ENCODE measurements around the gene MYPN. TPM values are rescaled to one million over a fixed set of nuclear protein-coding genes. Genes with fewer than 3 reads are reported as not detected.
A peak's percentile ranks its signal among the peaks of the same experiment; 100 is the strongest.

Gene MYPN
- total RNA-seq, 1 donor: 1.8 TPM

DNA sequence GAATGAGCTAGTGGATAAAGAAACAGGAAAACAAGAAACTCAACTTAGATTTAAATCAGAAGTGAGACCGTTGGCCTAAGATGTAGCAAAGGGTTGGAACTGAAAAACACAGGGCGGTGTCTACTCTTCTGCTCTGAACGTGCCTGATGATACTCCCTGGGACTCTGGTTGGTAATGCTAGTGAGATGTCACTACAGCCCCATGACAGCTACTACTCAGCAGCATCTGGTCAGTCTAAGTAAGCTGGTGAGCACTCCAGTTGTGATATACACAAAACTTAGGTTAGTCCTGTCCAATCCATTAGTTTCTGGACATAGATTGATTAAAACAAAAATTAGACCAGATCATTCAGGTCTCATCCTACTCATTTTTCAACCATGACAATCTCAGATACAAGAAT lies 15.4 kb downstream of the MYPN start:
- Histone ChIP-seq H3K9me3 (ENCODE audit: low read depth, low read length) (no peaks in the 10 kb centered on the region), H2AFZ (ENCODE audit: low read length) (peak overlapping the region; percentile 5), H3K4me1 (ENCODE audit: insufficient read depth, low read length) (peaks cover 18% of the 10 kb centered on the region), H3K27me3 (ENCODE audit: insufficient read depth, low read length) (no peaks in the 10 kb centered on the region), H3K4me2 (ENCODE audit: insufficient read depth, low read length) (no peak overlapping the region), H3K27ac (ENCODE audit: low read depth, low read length) (no peak overlapping the region), H3K4me3 (ENCODE audit: insufficient read depth, low read length) (no peak overlapping the region), H3K36me3 (ENCODE audit: insufficient read depth, low read length) (peaks cover 12% of the 10 kb centered on the region), H3K79me2 (ENCODE audit: insufficient read depth, low read length) (peaks cover 50% of the 10 kb centered on the region), H4K20me1 (ENCODE audit: insufficient read depth, low read length) (no peaks in the 10 kb centered on the region)
- TF ChIP-seq CTCF (IDR thresholded peaks at IDR 0.05; ENCODE audit: extremely low read depth, low read depth, low read length): no peak
- peak; percentile 62 for DNase-seq (ENCODE audit: insufficient read length, low spot score, missing footprints)

DNA sequence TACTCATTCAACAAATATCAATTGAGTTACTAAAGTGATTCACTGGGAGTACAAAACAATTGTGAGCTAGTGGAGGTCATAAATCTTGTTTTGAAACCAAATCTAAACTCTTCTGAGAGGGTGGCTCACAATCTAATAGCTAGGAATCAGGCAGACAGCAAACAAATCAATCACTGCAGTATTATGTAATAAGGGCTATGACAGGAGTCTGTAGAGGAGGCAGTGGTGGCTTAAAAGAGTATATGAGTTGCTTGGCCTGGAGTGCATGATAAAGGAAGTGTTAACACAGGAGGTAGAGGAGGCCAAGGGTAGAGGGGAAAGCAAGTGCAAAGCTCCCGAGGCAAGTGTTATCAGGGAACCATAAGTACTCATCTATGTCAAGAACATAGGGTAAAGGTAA lies 16.5 kb downstream of the MYPN start:
- H3K79me2 ChIP-seq (ENCODE audit: insufficient read depth, low read length): peaks cover 51% of the 10 kb centered on the region
- H3K27ac ChIP-seq (ENCODE audit: low read depth, low read length): no peak overlapping the region
- no peak overlapping the region for H3K4me3 ChIP-seq (ENCODE audit: insufficient read depth, low read length)
- no peak overlapping the region for H3K4me2 ChIP-seq (ENCODE audit: insufficient read depth, low read length)
- H3K27me3 ChIP-seq (ENCODE audit: insufficient read depth, low read length): no peaks in the 10 kb centered on the region
- H3K9me3 ChIP-seq (ENCODE audit: low read depth, low read length): no peaks in the 10 kb centered on the region
- TF ChIP-seq CTCF (IDR thresholded peaks at IDR 0.05; ENCODE audit: extremely low read depth, low read depth, low read length): no peak
- peaks cover 12% of the 10 kb centered on the region for H3K36me3 ChIP-seq (ENCODE audit: insufficient read depth, low read length)
- H4K20me1 ChIP-seq (ENCODE audit: insufficient read depth, low read length): no peaks in the 10 kb centered on the region
- no peak for DNase-seq (ENCODE audit: insufficient read length, low spot score, missing footprints)
- peaks cover 18% of the 10 kb centered on the region for H3K4me1 ChIP-seq (ENCODE audit: insufficient read depth, low read length)
- H2AFZ ChIP-seq (ENCODE audit: low read length): no peak overlapping the region

DNA sequence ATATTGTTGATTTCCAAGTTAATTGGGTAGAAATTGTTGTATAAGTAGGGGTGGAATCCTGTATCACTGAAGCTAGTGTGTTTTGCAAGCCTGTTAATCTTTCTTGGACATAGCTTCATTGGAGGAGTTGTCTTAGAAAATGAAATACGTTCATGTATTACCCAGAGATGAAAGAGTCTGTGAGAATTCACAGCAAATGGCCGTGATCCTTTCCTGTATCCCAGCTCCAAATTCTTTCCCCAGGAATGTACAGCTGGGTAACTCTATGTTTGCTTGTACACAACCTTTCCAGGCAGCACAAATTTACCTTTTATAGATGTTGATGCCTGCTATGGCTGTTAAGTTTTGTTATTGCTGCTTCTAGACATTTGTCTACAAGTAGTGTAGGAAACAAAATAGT lies 18.7 kb downstream of the MYPN start:
- Histone ChIP-seq H2AFZ (ENCODE audit: low read length) (peak overlapping the region; percentile 64), H3K27ac (ENCODE audit: low read depth, low read length) (peak overlapping the region; percentile 29), H3K79me2 (ENCODE audit: insufficient read depth, low read length) (peaks cover 49% of the 10 kb centered on the region)

GRCh38 chr10:68132391-68132790 lies 23.1 kb downstream of the MYPN start:
- Histone ChIP-seq H3K4me3 (ENCODE audit: insufficient read depth, low read length) (no peak overlapping the region), H3K27me3 (ENCODE audit: insufficient read depth, low read length) (no peaks in the 10 kb centered on the region), H3K79me2 (ENCODE audit: insufficient read depth, low read length) (peaks cover 30% of the 10 kb centered on the region), H3K4me1 (ENCODE audit: insufficient read depth, low read length) (peaks cover 41% of the 10 kb centered on the region), H3K9me3 (ENCODE audit: low read depth, low read length) (no peaks in the 10 kb centered on the region), H3K36me3 (ENCODE audit: insufficient read depth, low read length) (no peaks in the 10 kb centered on the region), H3K27ac (ENCODE audit: low read depth, low read length) (peak overlapping the region; percentile 99), H2AFZ (ENCODE audit: low read length) (no peak overlapping the region), H3K4me2 (ENCODE audit: insufficient read depth, low read length) (no peak overlapping the region), H4K20me1 (ENCODE audit: insufficient read depth, low read length) (no peaks in the 10 kb centered on the region)
- no peak for DNase-seq (ENCODE audit: insufficient read length, low spot score, missing footprints)
- TF ChIP-seq CTCF (IDR thresholded peaks at IDR 0.05; ENCODE audit: extremely low read depth, low read depth, low read length): no peak

More for the DNA sequence above, 18.7 kb downstream of the MYPN start:
- TF ChIP-seq CTCF (IDR thresholded peaks at IDR 0.05; ENCODE audit: extremely low read depth, low read depth, low read length): no peak
- Histone ChIP-seq H3K9me3 (ENCODE audit: low read depth, low read length) (no peaks in the 10 kb centered on the region), H3K36me3 (ENCODE audit: insufficient read depth, low read length) (no peaks in the 10 kb centered on the region), H3K27me3 (ENCODE audit: insufficient read depth, low read length) (no peaks in the 10 kb centered on the region), H3K4me3 (ENCODE audit: insufficient read depth, low read length) (no peak overlapping the region), H4K20me1 (ENCODE audit: insufficient read depth, low read length) (no peaks in the 10 kb centered on the region), H3K4me2 (ENCODE audit: insufficient read depth, low read length) (no peak overlapping the region), H3K4me1 (ENCODE audit: insufficient read depth, low read length) (peaks cover 6% of the 10 kb centered on the region)
- DNase-seq (ENCODE audit: insufficient read length, low spot score, missing footprints): no peak
